GM12873 (cell line): ENCODE measurements around the gene TTC17.

Source experiments
- CTCF ChIP-seq: IDR thresholded peaks from 2 replicates; pipeline ENCODE4 v1.5.1; 2012; ENCODE audit warnings: low read depth, mild to moderate bottlenecking, moderate library complexity, low read length, control low read depth; ENCODE audit not compliant: insufficient read depth; ENCODE audit errors: missing control alignments

Gene TTC17

GRCh38 chr11:43517518-43517917 is 158.8 kb downstream of the TTC17 start:
- no peak for TF ChIP-seq CTCF

DNA sequence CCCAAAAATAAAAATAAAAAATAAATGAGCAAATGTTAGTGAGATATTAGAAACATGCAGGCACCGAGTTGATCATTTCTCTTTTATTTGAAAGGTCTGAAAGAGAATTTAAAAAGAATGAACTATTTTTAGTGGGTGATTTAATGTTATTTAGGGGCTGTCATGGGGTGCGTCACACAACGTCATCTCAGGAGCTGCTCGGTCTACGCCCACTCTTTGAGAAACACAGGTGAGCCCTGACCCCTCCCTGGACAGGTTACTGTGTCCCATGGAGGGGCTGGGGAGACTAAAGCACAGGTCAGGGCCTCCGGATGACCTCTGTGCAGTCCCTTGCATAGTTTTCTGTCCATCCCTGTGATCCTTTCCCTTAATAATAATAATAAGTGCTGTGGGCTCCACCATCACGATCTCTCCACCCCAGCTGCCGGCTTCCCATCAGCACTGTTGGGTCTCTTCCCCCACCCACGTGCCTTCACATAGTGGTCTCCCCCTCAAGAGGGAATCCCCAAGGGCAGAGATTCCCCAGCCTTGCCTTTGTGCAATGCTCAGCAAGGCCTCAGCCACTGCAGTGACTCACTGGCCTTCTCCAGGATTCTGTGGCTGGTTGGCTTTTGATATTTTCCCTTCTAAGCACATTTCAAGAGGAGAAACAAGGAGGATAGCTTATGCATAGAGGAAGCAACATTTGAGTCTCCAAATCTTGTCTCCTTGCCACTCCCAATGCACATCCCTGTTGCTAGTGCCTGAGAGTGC is 159.9 kb downstream of the TTC17 start:
- no peak for TF ChIP-seq CTCF

DNA sequence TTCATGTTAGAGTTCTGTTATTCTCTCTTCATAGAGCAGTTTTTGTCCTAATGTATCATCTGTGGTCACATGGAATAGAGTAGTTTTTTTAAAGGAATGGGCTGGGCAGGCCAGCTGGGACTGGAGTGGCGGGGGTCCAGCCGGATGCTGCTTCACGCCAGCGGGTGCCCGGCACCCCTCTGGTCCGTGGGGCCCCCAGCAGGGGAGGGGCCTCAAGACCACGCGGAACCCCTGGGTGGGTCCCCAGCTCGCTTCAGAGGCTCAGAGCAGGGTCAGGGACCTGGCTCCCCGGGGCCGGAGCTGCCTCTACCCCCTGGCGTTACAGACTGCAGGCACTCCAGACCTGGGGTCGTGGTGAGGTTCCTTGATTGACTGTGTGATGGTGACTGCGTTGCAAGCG is 162.8 kb downstream of the TTC17 start:
- TF ChIP-seq CTCF = no peak

- TF ChIP-seq CTCF = no peak
Observed at GRCh38 chr11:43523632-43524031, 164.9 kb downstream of the TTC17 start.

- TF ChIP-seq CTCF = no peak
Observed at GRCh38 chr11:43532041-43532440, 173.3 kb downstream of the TTC17 start.

- no peak for TF ChIP-seq CTCF
Observed at GRCh38 chr11:43537833-43538615, 179.3 kb downstream of the TTC17 start.

DNA sequence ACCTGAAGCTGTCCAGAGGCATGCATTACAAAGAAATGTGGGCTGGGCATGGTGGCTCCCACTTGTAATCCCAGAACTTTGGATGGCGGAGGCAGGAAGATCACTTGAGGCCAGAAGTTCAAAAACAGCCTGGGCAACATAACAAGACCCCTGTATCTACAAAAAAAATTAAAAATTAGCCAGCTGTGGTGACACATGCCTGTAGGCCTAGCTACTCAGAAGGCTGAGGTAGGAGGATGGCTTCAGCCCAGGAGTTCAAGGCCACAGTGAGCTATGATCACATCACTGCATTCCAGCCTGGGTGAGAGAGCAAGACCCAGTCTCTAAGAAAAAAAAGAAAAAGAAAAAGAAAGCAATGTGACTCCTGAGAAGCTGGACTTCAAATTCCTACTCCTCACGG is 183.3 kb downstream of the TTC17 start:
- no peak for TF ChIP-seq CTCF
